Measurements from ENCODE around the gene LILRA1. TPM values are rescaled to one million over a fixed set of nuclear protein-coding genes. Genes with fewer than 3 reads are reported as not detected.
A peak's percentile ranks its signal among the peaks of the same experiment; 100 is the strongest.

Gene LILRA1
- total and polyA plus RNA-seq, 4 donors, result 1.2 to 21.3 (median 5.2) TPM

DNA sequence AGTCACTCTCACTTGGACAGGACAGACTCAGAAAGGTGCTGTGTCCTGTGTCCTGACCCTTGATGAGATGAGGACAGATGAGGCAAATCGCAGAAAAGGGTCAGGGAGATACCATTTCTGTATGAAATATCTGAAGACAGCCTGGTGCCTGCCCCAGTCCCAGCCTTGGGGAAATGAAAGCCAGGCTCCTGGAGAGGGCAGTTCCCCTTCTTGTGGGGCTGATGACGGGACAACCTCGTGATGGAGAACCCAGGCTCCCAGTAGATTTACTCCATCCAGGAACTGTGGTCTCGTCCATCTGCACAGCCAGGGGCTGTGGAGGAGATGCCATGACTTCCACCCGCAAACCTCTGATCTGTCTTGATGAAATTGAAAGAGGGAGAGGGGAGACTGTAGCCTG lies 50.6 kb downstream of the LILRA1 start:
- Histone ChIP-seq H3K4me1 (ENCODE audit: control insufficient read depth in 5 of 5, insufficient read depth in 5 of 5, low read length in 5 of 5) (no peaks in the 10 kb centered on the region), H3K9ac (ENCODE audit: insufficient read depth in 1 of 2, low read length in 2 of 2) (no peak overlapping the region), H3K9me3 (ENCODE audit: control insufficient read depth in 4 of 4, insufficient read depth in 3 of 4, low read length in 3 of 4) (peaks cover 0 to 3% (median 0%) of the 10 kb centered on the region in 4 donors), H3K36me3 (ENCODE audit: control insufficient read depth in 4 of 4, insufficient read depth in 4 of 4, low read length in 4 of 4) (no peaks in the 10 kb centered on the region), H3K27ac (ENCODE audit: low read depth in 1 of 2, low read length in 1 of 2) (peak overlapping the region in 1 of 2 donors; percentile 40), H3K27me3 (ENCODE audit: control insufficient read depth in 3 of 3, insufficient read depth in 3 of 3, low read length in 2 of 3) (no peaks in the 10 kb centered on the region), H3K4me3 (no peak overlapping the region)
- TF ChIP-seq, protein P1, sequence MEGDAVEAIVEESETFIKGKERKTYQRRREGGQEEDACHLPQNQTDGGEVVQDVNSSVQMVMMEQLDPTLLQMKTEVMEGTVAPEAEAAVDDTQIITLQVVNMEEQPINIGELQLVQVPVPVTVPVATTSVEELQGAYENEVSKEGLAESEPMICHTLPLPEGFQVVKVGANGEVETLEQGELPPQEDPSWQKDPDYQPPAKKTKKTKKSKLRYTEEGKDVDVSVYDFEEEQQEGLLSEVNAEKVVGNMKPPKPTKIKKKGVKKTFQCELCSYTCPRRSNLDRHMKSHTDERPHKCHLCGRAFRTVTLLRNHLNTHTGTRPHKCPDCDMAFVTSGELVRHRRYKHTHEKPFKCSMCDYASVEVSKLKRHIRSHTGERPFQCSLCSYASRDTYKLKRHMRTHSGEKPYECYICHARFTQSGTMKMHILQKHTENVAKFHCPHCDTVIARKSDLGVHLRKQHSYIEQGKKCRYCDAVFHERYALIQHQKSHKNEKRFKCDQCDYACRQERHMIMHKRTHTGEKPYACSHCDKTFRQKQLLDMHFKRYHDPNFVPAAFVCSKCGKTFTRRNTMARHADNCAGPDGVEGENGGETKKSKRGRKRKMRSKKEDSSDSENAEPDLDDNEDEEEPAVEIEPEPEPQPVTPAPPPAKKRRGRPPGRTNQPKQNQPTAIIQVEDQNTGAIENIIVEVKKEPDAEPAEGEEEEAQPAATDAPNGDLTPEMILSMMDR (IDR thresholded peaks at IDR 0.05; ENCODE audit: control extremely low read depth, extremely low read depth), result no peak
- DNase-seq, result no peak
- ATAC-seq (ENCODE audit: insufficient read depth, low FRiP score), result peak; percentile 72
- 45 to 62% methylated on average over 4 to 5 of the region's 5 CpGs for WGBS, 2 donors

DNA sequence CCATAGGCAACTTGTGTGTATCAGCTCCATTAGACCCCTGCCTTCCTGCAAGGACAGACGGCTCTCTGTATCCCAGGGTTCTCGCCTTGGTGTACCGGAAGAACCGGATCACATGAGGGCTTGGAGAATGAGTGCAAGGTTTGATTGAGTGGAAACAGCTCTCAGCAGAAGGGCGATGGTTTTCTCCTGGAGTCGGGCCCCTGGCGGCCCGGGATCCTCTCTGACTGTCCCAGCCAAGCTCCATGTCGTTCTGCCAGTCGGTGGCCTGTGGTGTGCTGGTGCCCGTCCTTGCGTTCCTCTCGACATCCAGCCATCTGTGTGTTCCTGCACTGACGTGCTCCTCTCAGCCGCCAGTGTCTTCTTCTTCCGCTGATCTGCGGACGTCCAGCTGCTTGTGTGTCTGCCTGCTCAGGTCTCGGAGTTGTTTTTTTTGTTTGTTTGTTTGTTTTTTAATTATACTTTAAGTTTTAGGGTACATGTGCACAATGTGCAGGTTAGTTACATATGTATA lies 53.0 kb downstream of the LILRA1 start:
- 89 to 90% methylated on average over 19 of the region's 19 CpGs for WGBS, 2 donors
- no peaks in the 10 kb centered on the region for H3K36me3 ChIP-seq (ENCODE audit: control insufficient read depth in 4 of 4, insufficient read depth in 4 of 4, low read length in 4 of 4)
- H3K27me3 ChIP-seq (ENCODE audit: control insufficient read depth in 3 of 3, insufficient read depth in 3 of 3, low read length in 2 of 3), result no peaks in the 10 kb centered on the region
- peaks cover 0 to 4% (median 0%) of the 10 kb centered on the region in 4 donors for H3K9me3 ChIP-seq (ENCODE audit: control insufficient read depth in 4 of 4, insufficient read depth in 3 of 4, low read length in 3 of 4)
- ATAC-seq (ENCODE audit: insufficient read depth, low FRiP score) (no peak), DNase-seq (no peak)
- TF ChIP-seq, protein P1 (IDR thresholded peaks at IDR 0.05; ENCODE audit: control extremely low read depth, extremely low read depth), result no peak
- no peak overlapping the region for H3K4me3 ChIP-seq
- H3K9ac ChIP-seq (ENCODE audit: insufficient read depth in 1 of 2, low read length in 2 of 2), result no peak overlapping the region
- no peaks in the 10 kb centered on the region for H3K4me1 ChIP-seq (ENCODE audit: control insufficient read depth in 5 of 5, insufficient read depth in 5 of 5, low read length in 5 of 5)
- no peak overlapping the region for H3K27ac ChIP-seq (ENCODE audit: low read depth in 1 of 2, low read length in 1 of 2)

DNA sequence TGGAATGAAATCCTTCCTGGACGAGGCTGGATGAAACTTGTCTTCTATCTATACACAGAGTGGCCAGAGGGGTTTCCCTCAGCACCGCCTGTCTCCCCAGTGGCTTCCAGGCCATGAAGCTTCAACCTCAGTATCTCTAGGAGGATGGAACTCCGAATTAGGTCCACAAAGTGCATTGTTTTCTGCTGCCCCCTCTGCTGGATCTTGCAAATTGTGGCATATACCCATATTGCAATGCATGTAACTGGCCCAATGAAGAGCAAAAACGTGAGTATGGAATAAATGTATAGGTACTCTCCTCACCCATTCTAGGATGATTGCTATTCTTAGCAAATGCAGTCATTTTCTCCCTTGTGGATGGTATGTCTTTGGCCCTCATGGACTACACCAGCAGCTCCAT lies 54.7 kb downstream of the LILRA1 start:
- H3K27ac ChIP-seq (ENCODE audit: low read depth in 1 of 2, low read length in 1 of 2), result no peak overlapping the region
- no peak overlapping the region for H3K9ac ChIP-seq (ENCODE audit: insufficient read depth in 1 of 2, low read length in 2 of 2)
- WGBS, 2 donors, result 59 to 61% methylated on average over 4 of the region's 4 CpGs
- peaks cover 0 to 1% (median 0%) of the 10 kb centered on the region in 4 donors for H3K9me3 ChIP-seq (ENCODE audit: control insufficient read depth in 4 of 4, insufficient read depth in 3 of 4, low read length in 3 of 4)
- TF ChIP-seq, protein P1 (IDR thresholded peaks at IDR 0.05; ENCODE audit: control extremely low read depth, extremely low read depth), result no peak
- no peaks in the 10 kb centered on the region for H3K4me1 ChIP-seq (ENCODE audit: control insufficient read depth in 5 of 5, insufficient read depth in 5 of 5, low read length in 5 of 5)
- H3K27me3 ChIP-seq (ENCODE audit: control insufficient read depth in 3 of 3, insufficient read depth in 3 of 3, low read length in 2 of 3), result no peaks in the 10 kb centered on the region
- DNase-seq (no peak), ATAC-seq (ENCODE audit: insufficient read depth, low FRiP score) (no peak)
- H3K36me3 ChIP-seq (ENCODE audit: control insufficient read depth in 4 of 4, insufficient read depth in 4 of 4, low read length in 4 of 4), result no peaks in the 10 kb centered on the region
- H3K4me3 ChIP-seq, result no peak overlapping the region

DNA sequence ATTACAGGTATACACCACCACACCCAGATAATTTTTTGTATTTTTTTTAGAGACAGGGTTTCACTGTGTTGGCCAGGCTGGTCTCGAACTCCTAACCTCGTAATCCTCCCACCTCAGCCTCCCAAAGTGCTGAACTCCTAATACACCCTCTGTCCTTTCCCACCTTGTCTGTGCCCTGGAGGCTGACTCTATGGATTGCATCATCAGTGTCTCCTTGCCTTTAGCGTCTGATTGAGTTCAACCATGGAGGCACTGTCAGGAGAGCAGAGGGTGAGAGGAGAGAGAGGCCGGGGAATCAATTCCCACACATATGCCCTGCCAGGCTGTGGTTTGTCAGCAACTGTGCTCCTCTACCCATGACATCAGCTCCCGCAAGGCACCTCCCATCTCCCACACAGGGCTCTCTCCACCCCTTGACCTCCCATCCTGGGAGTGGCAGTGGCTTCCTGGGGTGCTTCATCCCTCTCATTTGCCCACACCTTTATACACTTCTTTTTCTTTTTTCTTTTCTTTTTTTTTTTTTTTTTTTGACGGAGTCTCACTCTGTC lies 56.8 kb downstream of the LILRA1 start:
- H3K36me3 ChIP-seq (ENCODE audit: control insufficient read depth in 4 of 4, insufficient read depth in 4 of 4, low read length in 4 of 4), result no peaks in the 10 kb centered on the region
- no peaks in the 10 kb centered on the region for H3K4me1 ChIP-seq (ENCODE audit: control insufficient read depth in 5 of 5, insufficient read depth in 5 of 5, low read length in 5 of 5)
- no peak for ATAC-seq (ENCODE audit: insufficient read depth, low FRiP score)
- peaks cover 0 to 1% (median 0%) of the 10 kb centered on the region in 4 donors for H3K9me3 ChIP-seq (ENCODE audit: control insufficient read depth in 4 of 4, insufficient read depth in 3 of 4, low read length in 3 of 4)
- 80 to 81% methylated on average over 6 of the region's 6 CpGs for WGBS, 2 donors
- no peak for DNase-seq
- H3K4me3 ChIP-seq, result no peak overlapping the region
- TF ChIP-seq, protein P1 (IDR thresholded peaks at IDR 0.05; ENCODE audit: control extremely low read depth, extremely low read depth), result no peak
- no peak overlapping the region for H3K27ac ChIP-seq (ENCODE audit: low read depth in 1 of 2, low read length in 1 of 2)
- no peak overlapping the region for H3K9ac ChIP-seq (ENCODE audit: insufficient read depth in 1 of 2, low read length in 2 of 2)
- H3K27me3 ChIP-seq (ENCODE audit: control insufficient read depth in 3 of 3, insufficient read depth in 3 of 3, low read length in 2 of 3), result no peaks in the 10 kb centered on the region
